WTC11 (cell line): ENCODE results near the gene MRPS6. TPM values are rescaled to one million over a fixed set of nuclear protein-coding genes. Genes with fewer than 3 reads are reported as not detected.

Experiments
- ATAC-seq: fragments of 200-7000 bp; cut with Tn5 transposase; 2 replicates; pipeline ENCODE4 v1.10.0; 2021; ENCODE audit warnings: mild to moderate bottlenecking, moderate library complexity
- CTCF ChIA-PET: fragments of 300-600 bp; sonication (Branson Sonifier 250); formaldehyde crosslinking; loops from one replicate; lab custom pipeline; 2021; ENCODE audit warnings: antibody characterized with exemption; lab: Charles Lee
- POLR2A ChIA-PET: fragments of 350-600 bp; sonication (Branson Sonifier 250); formaldehyde crosslinking; loops from one replicate; lab custom pipeline; 2021; ENCODE audit warnings: antibody characterized with exemption; lab: Charles Lee
- DNase-seq: peaks from one replicate; pipeline ENCODE4 v3.0.0; 2021; ENCODE audit warnings: low spot score
- H3K27ac Mint-ChIP-seq: 2 replicates; pipeline ENCODE4 v1.8.0; 2021; ENCODE audit warnings: mixed read lengths
- H3K27me3 Mint-ChIP-seq: 2 replicates; pipeline ENCODE4 v1.8.0; 2021; ENCODE audit warnings: low read depth, mild to moderate bottlenecking, moderate library complexity, mixed read lengths
- H3K36me3 Mint-ChIP-seq: 2 replicates; pipeline ENCODE4 v1.8.0; 2021; ENCODE audit warnings: mixed read lengths
- H3K4me1 Mint-ChIP-seq: 2 replicates; pipeline ENCODE4 v1.8.0; 2022; ENCODE audit warnings: mixed read lengths
- H3K4me3 Mint-ChIP-seq: 2 replicates; pipeline ENCODE4 v1.8.0; 2021; ENCODE audit warnings: mild to moderate bottlenecking, moderate library complexity, mixed read lengths
- H3K9me3 Mint-ChIP-seq: 2 replicates; pipeline ENCODE4 v1.8.0; 2021; ENCODE audit warnings: mixed read lengths
- CBFB ChIP-seq: sonication (generic); formaldehyde crosslinking; IDR thresholded peaks from 2 replicates; pipeline ENCODE4 v1.8.1; 2022; ENCODE audit warnings: mild to moderate bottlenecking, low read depth, missing genetic modification reagents
- CTCF ChIP-seq: fragments of 200-600 bp; IDR thresholded peaks from 2 replicates; pipeline ENCODE4 v1.8.0; 2022; ENCODE audit warnings: antibody characterized with exemption
- ELF4 ChIP-seq: sonication (generic); formaldehyde crosslinking; IDR thresholded peaks from 2 replicates; pipeline ENCODE4 v1.8.1; 2022; ENCODE audit warnings: low read depth, mild to moderate bottlenecking, moderate library complexity, missing genetic modification reagents
- HMGA2 ChIP-seq: fragments of 250-450 bp; sonication (Bioruptor Pico); IDR thresholded peaks from 2 replicates; pipeline ENCODE4 v1.4.0; 2021; ENCODE audit warnings: mild to moderate bottlenecking, moderate library complexity
- JAZF1 ChIP-seq: fragments of 250-450 bp; sonication (Bioruptor Pico); IDR thresholded peaks from 2 replicates; pipeline ENCODE4 v1.9.0; 2021; ENCODE audit warnings: moderate library complexity, mild to moderate bottlenecking, inconsistent platforms
- JUN ChIP-seq: sonication (generic); formaldehyde crosslinking; IDR thresholded peaks from 2 replicates; pipeline ENCODE4 v1.8.0; 2023; ENCODE audit warnings: mild to moderate bottlenecking, missing genetic modification reagents
- NFATC4 ChIP-seq: fragments of 250-450 bp; sonication (Bioruptor Pico); IDR thresholded peaks from 2 replicates; pipeline ENCODE4 v1.9.0; 2021; ENCODE audit warnings: mild to moderate bottlenecking
- PRDM15 ChIP-seq: sonication (generic); formaldehyde crosslinking; IDR thresholded peaks from 2 replicates; pipeline ENCODE4 v1.8.0; 2022; ENCODE audit warnings: missing genetic modification reagents
- SMAD4 ChIP-seq: sonication (generic); formaldehyde crosslinking; IDR thresholded peaks from 2 replicates; pipeline ENCODE4 v1.8.0; 2022; ENCODE audit warnings: mild to moderate bottlenecking, missing genetic modification reagents
- ZBTB21 ChIP-seq: sonication (generic); formaldehyde crosslinking; IDR thresholded peaks from 2 replicates; pipeline ENCODE4 v1.8.1; 2023; ENCODE audit warnings: mild to moderate bottlenecking, missing genetic modification reagents, borderline replicate concordance
- ZNF396 ChIP-seq: fragments of 250-450 bp; sonication (Bioruptor Pico); IDR thresholded peaks from 2 replicates; pipeline ENCODE4 v1.8.0; 2021; ENCODE audit warnings: mild to moderate bottlenecking, moderate library complexity, borderline replicate concordance
- total RNA-seq: library from RNA; stranded (reverse); gene quantifications from 3 replicates; pipeline ENCODE4 v1.2.3, GENCODE V29; 2021
- TF ChIP-seq, protein P1 (sequence below): sonication (generic); formaldehyde crosslinking; IDR thresholded peaks from 2 replicates; pipeline ENCODE4 v1.8.1; 2023; ENCODE audit warnings: mild to moderate bottlenecking, missing genetic modification reagents, moderate library complexity
- TF ChIP-seq, protein P2 (sequence below): sonication (generic); formaldehyde crosslinking; conservative IDR thresholded peaks from 2 replicates; pipeline ENCODE4 v1.8.1; 2023; ENCODE audit warnings: mild to moderate bottlenecking, low read depth, missing genetic modification reagents, moderate library complexity
- TF ChIP-seq, protein P3 (sequence below): fragments of 250-450 bp; sonication (Bioruptor Pico); IDR thresholded peaks from 2 replicates; pipeline ENCODE4 v2.1.2; 2022; ENCODE audit warnings: mild to moderate bottlenecking, moderate library complexity

MRPS6 gene
- total RNA-seq, 1 experiment from 2014 or later: 133 TPM

GRCh38 chr21:34184232-34184631 lies 110.9 kb downstream of the MRPS6 start:
- peaks cover 9% of the 10 kb centered on the region for H3K9me3 Mint-ChIP-seq
- DNase-seq: no peak
- H3K4me1 Mint-ChIP-seq: peaks cover 35% of the 10 kb centered on the region
- H3K4me3 Mint-ChIP-seq: no peak overlapping the region
- H3K27ac Mint-ChIP-seq: no peak overlapping the region
- peaks cover 4% of the 10 kb centered on the region for H3K27me3 Mint-ChIP-seq
- ATAC-seq: no peak
- TF ChIP-seq, protein P1, sequence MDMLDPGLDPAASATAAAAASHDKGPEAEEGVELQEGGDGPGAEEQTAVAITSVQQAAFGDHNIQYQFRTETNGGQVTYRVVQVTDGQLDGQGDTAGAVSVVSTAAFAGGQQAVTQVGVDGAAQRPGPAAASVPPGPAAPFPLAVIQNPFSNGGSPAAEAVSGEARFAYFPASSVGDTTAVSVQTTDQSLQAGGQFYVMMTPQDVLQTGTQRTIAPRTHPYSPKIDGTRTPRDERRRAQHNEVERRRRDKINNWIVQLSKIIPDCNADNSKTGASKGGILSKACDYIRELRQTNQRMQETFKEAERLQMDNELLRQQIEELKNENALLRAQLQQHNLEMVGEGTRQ: no peak
- TF ChIP-seq PRDM15 (CRISPR knock-in tag): no peak
- no peak for TF ChIP-seq HMGA2 (CRISPR knock-in tag)
- no peak for TF ChIP-seq ZBTB21
- TF ChIP-seq JUN: no peak
- TF ChIP-seq ELF4 (CRISPR knock-in tag): no peak
- no peak for TF ChIP-seq CTCF
- no peak for TF ChIP-seq JAZF1 (CRISPR knock-in tag)
- TF ChIP-seq ZNF396: no peak
- no peak for TF ChIP-seq SMAD4 (CRISPR knock-in tag)
- no peak for TF ChIP-seq CBFB (CRISPR knock-in tag)
- no peak for TF ChIP-seq NFATC4 (CRISPR knock-in tag)
- ChIA-PET POLR2A (no interaction called here), CTCF (no interaction called here)
- H3K36me3 Mint-ChIP-seq: peaks cover 5% of the 10 kb centered on the region

DNA sequence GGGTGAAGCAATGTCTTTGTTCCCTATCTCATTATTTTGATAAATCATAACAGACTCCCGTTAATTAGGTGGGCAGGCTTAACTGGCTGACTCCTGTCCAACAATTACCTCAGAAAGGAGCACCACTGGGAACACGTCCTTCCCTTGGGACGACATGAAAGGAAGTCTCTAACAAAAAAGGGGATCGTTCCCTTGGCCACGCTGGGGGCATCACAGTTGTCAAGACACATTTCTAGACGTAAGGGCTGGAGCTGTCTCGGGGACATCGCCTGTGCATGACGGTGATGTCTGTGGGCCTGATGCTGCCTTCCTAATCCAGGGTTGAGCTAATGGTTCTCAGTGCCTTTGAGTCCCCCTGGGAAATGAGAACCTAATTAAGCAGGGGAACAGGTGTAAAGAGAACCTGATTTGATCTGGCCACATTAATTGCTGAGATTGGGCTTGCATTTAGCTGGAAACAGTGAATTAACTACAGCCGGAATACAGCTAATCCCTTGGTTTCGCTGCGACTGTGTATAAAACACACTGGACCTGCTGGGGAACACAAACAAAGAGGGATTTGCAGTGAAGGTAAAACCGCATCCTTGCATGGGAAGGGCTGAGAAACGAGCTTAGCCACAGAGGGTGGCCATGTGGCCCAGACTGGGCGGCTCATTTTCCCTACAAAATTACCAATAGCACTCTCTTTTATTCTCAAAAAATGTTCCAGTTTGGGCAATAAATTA lies 111.8 kb downstream of the MRPS6 start:
- H3K4me3 Mint-ChIP-seq: no peak overlapping the region
- H3K27ac Mint-ChIP-seq: no peak overlapping the region; the same call in 1 of the 2 replicates
- ChIA-PET CTCF (no interaction called here), POLR2A (no interaction called here)
- peaks cover 30% of the 10 kb centered on the region for H3K4me1 Mint-ChIP-seq
- peaks cover 11% of the 10 kb centered on the region for H3K36me3 Mint-ChIP-seq
- peaks cover 4% of the 10 kb centered on the region; the same call in 1 of the 2 replicates for H3K27me3 Mint-ChIP-seq
- ATAC-seq: no peak
- TF ChIP-seq, protein P2, sequence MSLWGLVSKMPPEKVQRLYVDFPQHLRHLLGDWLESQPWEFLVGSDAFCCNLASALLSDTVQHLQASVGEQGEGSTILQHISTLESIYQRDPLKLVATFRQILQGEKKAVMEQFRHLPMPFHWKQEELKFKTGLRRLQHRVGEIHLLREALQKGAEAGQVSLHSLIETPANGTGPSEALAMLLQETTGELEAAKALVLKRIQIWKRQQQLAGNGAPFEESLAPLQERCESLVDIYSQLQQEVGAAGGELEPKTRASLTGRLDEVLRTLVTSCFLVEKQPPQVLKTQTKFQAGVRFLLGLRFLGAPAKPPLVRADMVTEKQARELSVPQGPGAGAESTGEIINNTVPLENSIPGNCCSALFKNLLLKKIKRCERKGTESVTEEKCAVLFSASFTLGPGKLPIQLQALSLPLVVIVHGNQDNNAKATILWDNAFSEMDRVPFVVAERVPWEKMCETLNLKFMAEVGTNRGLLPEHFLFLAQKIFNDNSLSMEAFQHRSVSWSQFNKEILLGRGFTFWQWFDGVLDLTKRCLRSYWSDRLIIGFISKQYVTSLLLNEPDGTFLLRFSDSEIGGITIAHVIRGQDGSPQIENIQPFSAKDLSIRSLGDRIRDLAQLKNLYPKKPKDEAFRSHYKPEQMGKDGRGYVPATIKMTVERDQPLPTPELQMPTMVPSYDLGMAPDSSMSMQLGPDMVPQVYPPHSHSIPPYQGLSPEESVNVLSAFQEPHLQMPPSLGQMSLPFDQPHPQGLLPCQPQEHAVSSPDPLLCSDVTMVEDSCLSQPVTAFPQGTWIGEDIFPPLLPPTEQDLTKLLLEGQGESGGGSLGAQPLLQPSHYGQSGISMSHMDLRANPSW: no peak
- TF ChIP-seq ZNF396: no peak
- TF ChIP-seq, protein P3, sequence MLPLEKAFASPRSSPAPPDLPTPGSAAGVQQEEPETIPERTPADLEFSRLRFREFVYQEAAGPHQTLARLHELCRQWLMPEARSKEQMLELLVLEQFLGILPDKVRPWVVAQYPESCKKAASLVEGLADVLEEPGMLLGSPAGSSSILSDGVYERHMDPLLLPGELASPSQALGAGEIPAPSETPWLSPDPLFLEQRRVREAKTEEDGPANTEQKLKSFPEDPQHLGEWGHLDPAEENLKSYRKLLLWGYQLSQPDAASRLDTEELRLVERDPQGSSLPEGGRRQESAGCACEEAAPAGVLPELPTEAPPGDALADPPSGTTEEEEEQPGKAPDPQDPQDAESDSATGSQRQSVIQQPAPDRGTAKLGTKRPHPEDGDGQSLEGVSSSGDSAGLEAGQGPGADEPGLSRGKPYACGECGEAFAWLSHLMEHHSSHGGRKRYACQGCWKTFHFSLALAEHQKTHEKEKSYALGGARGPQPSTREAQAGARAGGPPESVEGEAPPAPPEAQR: no peak
- TF ChIP-seq, all 79 proteins: peak for 0
- peaks cover 15% of the 10 kb centered on the region for H3K9me3 Mint-ChIP-seq
- DNase-seq: no peak
